GM21360 (cell line): Measurements from ENCODE around the gene UGDH.
"Not testable (repeated sequence)": the region's sequence is repeated elsewhere in the genome, so short reads cannot be mapped to it uniquely, and the experiment has no call there.

Source experiments
- ATAC-seq: cut with Tn5 transposase; IDR thresholded peaks from one replicate; pipeline ENCODE4 v1.9.1; 2021; ENCODE audit warnings: mild to moderate bottlenecking, moderate library complexity; ENCODE audit not compliant: unreplicated experiment

Gene UGDH

DNA sequence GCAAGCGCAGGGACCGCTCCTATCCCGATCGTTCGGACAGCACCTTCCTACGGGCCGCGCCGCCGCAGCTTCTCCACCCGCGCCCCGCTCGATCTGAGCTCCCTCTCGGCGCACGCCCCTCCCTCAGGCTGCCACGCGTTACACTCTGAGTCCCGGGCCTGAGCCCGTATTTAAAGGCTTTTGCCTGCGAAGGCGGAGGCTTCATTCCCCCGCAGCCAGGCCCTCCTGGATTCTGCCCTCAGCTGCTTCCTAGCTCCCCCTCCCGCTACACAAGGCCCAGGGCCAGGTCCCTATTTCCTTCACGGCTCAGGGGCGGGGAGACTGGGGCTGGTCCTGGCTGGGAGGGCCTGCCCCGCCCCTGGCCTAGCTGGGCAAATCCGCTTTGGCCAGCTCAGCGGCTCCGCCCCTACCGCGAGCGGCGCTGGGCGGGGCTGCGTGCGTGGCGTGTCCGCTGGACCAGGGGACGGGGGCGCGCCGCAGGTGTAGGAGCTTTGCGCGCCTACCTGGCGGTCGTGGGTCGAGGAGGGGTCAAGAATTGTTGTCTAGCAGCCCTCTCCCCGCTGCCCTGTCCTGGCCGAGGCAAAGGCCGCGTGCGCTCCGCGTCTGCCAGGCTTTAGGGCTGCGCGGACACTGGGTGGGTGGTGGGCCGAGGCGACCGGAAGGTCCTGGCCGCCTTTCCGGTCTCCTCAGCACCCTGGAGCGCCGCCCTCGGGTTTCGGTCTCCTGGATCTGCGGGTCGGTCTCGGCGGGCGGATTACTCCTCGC lies at the start of gene UGDH:
Gene UGDH, minus strand, starts transcription at position 144 of the 765 bp plus-strand sequence. CDS start 5,927 bp downstream, outside the sequence.
- peak; percentile 96 for ATAC-seq

- no peak for ATAC-seq
Measured at GRCh38 chr4:39574946-39575345, 47.7 kb upstream of the UGDH start.

GRCh38 chr4:39571504-39571903 lies 44.3 kb upstream of the UGDH start:
- ATAC-seq, result no peak

DNA sequence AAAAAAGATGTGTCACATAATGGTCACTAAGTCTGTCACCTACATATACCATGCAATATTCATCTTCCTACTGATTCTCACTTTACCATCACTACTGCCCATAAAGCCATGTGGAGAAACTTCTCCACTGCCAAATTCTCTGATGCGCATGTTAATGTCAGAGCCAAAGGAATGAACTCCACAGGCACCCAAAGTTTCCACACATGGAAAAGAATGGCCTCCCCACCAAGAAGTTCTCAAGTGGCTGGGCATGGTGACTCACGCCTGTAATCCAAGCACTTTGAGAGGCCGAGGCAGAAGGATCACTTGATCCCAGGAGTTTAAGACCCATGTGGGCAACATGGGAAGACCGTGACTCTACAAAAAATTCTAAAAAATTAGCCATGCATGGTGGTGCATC lies 43.8 kb upstream of the UGDH start:
- ATAC-seq, result no peak

- no peak for ATAC-seq
Measured at GRCh38 chr4:39569209-39569608, 42.0 kb upstream of the UGDH start.

GRCh38 chr4:39568805-39569204 lies 41.6 kb upstream of the UGDH start:
- no peak for ATAC-seq

DNA sequence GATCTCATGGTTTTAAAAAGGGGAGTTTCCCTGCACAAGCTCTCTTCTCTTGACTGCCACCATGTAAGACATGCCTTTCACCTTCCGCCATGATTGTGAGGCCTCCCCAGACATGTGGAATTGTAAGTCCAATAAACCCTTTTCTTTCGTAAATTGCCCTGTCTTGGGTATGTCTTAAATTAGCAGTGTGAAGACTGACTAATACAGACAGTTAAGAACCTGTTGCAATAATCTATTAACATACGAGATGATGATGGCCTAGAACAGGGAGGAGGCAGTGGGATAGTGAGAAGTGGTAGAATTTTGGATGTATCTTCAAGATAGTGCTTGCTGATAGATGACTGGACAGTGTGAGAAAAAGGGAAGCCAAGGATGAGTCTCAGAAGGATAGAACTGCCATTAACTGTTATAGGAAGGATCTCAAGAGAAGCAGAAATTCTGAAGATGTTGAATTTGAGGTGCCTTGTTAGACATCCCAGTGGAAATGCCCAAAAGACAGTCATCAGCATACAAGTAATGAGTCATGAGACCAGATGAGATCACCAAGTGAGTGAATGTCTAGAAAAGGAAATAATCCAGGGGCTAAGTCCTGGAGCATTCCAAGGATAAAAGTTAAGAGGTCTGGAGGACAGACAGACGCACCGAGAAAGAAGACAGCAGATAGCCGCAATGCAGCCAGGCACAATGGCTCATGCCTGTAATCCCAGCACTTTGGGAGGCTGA lies 38.8 kb upstream of the UGDH start:
- ATAC-seq, result no peak

DNA sequence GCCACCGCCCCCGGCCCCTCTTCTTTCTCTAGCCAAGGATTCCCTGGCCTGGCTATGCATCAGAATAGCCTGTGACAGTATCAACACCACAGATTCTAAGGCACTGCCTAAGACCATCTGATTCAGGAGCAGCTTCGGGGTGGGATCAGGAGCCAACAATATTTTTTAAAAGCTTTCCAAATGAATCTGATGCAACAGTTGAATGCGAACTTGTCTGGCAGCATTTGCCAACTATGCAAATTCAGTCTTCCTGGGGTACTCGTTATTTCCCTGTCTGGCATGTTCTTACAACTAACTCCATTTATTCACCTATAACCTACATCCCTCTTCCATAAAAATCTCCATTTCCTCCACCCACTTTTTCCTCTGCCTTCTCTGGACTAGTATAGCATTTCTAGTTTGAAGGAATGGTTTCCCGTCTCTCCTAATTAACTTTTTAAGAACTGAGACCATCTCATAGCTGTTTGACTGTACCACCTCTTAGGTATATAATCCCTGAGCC lies 36.2 kb upstream of the UGDH start:
- no peak for ATAC-seq

DNA sequence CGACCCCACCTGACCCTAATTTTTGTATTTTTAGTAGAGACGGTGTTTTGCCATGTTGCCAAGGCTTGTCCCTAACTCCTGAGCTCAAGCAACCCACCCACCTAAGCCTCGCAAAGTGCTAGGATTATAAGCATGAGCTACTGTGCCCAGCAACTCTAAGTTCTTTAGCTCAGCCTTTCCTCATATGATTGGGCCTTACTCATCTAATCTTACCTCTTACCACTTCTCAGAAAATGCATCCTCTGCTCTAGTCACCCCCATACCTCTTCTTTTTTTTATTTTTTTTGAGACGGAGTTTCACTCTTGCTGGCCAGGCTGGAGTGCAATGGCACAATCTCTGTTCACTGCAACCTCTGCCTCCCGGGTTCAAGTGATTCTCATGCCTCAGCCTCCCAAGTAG lies 35.6 kb upstream of the UGDH start:
- ATAC-seq, result no peak

DNA sequence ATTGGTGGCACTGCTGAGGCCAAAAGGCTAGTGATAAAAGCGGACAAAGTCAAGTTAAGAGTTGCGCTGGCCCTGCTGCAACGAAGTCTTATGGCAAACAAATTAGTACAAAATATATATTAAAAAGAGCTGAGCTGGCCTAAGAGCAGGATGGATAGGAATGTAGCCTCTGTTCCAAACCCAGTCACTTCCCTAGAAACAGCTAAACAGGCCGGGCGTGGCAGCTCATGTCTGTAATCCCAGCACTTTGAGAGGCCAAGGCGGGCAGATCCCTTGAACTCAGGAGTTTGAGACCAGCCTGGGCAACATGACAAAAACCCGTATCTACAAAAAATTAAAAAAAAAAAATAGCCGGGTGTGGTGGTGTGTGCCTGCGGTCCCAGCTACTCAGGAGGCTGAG lies 32.4 kb upstream of the UGDH start:
- ATAC-seq, result no peak

DNA sequence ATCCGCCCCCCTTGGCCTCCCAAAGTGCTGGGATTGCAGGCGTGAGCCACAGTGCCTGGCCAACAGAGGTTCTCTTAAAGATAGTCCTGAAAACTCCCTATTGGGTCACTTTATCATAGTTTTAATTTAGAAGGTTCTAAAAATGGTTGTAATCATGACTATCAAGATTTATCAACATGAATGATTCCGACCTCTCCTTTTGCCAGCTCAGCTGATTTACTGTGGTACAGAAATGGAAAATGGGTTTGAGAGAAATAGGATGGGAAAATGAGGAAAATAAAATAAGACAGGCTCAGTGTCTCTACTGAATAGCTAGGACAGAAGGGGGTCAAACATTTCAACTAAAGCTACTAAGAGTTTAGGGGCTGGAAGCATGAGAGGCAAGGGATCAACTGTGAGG lies 28.2 kb upstream of the UGDH start:
- no peak for ATAC-seq

DNA sequence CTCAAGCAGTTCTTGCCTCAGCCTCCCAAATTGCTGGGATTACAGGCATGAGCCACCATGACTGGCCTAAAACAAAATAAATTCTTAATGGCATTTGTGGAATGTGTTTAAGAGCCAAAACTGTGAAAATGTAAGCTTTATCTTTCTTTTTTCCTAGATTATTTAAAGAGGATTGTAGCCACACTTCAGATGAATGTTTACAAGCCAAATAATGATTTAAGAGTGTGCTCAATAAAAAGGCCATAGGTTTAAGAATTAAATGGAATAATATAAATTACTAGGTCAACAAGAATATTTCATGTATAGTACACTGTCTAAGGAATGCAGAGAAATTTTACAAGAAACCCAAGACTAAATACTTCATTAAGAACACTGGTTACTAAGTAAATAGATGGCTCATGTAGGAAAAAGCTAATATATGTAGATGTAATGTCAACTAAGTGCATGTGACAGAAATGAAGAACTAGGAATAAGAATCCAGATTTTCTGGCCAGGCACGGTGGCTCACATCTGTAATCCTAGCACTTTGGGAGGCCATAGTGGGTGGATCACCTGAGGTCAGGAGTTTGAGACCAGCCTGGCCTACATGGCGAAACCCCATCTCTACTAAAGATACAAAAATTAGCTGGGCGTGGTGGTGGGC lies 21.3 kb upstream of the UGDH start:
- ATAC-seq, result no peak

DNA sequence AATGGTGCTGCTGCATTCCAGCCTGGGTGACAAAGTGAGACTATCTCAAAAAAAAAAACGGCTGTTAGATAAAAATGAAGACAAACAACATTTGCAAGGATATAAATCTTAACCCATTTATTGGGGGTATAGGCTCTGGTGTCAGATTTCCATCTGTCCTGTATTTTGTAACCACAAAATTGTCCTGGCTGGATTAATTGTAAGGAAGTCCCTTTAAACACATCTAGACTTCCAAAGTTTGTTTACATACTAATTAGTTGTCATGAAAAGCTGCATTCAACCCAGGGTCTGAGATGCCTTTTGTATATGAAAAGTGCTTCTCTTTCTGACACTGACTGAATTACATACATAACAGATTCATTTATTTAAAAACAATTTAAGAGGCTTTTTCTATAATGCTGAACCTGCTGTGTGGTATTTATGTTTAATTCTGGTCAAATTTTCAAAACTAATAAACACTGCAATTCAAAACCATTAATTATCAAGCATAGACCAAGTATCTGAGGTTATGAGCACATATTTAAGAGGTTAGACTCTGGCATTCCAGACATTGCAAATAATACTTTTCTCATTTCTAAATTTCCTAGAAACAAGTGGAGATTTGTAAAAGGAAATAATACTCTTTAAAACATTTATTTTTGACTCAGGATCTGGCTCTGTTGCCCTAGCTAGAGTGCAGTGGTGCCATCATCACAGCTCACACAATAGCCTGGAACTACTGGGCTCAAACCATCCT lies 17.5 kb upstream of the UGDH start:
- ATAC-seq, result no peak

DNA sequence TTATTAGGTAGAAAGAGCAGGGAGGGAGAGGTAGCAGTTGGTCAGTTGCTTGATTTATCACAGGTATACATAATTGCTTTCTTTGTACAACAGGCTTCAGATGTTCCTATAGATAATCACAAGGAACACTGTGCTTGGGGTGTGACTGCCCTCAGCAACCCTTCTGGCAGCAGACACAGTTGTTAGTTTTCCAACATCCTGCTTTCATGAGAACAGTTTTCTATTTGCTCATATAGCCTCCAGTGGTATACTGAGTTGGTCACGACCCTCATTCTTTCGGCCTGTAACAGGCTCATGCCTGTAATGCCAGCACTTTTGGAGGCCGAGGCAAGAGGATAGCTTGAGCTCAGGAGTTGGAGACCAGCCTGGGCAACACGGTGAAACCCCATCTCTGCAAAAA lies 16.8 kb upstream of the UGDH start:
- ATAC-seq, result not testable (repeated sequence)

DNA sequence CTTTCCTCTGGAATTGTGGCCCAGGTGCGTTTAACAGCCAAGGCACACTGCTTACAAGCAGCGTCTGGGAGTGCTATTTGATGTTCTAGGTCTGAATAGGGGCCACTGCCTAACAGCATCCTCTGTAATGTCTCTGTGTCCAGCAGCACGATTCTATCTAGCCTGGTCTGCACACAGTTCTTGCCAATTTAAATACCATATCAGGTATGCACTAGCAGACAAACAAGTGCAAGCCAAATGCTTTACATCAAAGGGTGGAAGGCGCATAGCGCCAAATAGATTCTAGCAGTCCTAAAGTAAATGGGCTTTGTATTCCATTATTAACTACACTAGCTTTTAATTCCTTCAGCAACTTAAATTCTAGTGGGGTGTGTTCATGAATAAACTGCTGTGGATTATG lies 15.8 kb upstream of the UGDH start:
- no peak for ATAC-seq

GRCh38 chr4:39542611-39543012 lies 15.4 kb upstream of the UGDH start:
- ATAC-seq, result no peak

DNA sequence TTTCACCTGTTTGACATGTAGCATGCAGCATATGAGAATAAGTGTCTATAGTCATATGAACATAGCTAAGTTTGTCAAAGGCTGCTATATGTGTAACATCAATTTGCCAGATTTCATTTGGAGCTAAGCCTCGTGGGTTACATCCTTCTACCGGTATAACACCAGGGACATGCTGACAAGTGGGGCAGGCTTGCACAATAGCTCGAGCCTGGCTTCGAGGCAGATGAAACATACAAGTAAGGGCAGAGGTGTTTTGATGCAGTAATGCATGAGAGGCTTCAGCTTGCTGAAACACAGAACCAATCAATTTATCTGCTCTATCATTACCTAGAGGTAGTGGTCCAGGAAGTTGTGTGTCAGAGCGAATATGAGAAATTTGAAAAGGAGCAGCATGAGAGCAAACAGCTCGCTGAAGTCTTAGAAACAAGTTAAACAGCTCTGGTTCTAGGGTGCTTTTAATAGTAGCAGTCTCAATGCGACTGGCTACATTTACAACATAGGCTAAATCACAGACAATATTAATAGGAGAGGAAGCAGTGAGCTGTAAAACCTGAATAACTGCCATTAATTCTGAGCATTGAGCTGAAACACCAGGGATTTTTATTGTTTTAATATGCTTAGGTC lies 14.9 kb upstream of the UGDH start:
- no peak for ATAC-seq

DNA sequence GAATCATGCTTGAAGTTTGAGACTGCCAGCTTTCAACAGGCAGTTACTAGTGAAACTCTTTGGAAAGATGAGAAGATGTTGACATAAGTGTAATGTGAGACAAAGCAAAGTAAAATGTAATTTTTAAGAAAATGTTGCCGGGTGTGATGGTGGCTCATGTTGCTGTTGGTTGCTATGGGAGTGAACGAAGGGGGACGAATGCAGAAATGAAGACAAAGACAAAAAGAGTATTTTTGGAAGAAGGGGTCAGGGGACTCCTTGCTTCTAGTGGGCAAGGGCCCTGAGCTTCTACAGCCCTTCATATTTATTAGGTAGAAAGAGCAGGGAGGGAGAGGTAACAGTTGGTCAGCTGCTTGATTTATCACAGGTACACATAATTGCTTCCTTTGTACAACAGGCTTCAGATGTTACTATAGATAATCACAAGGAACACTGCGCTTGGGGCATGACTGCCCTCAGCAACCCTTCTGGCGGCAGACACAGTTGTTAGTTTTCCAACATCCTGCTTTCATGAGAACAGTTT lies 11.9 kb upstream of the UGDH start:
- no peak for ATAC-seq

DNA sequence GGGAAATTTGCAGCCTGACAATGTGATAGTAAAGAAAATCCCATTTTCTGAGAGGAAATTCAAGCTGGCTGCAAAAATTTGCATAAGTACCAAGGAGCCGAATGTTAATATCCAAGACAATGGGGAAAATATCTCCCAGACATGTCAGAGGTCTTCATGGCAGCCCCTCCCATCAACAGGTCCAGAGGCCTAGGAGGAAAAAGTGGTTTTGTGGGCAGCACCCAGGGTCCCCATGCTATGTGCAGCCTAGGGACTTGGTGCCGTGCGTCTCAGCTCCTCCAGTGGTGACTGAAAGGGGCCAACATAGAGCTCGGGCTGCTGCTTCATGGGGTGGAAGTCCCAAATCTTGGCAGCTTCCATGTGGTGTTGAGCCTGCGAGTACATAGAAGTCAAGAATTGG lies 6.3 kb upstream of the UGDH start:
- no peak for ATAC-seq

GRCh38 chr4:39532237-39532636 lies 5.0 kb upstream of the UGDH start:
- not testable (repeated sequence) for ATAC-seq
